ENCODE results near the gene GYS1.

DNA sequence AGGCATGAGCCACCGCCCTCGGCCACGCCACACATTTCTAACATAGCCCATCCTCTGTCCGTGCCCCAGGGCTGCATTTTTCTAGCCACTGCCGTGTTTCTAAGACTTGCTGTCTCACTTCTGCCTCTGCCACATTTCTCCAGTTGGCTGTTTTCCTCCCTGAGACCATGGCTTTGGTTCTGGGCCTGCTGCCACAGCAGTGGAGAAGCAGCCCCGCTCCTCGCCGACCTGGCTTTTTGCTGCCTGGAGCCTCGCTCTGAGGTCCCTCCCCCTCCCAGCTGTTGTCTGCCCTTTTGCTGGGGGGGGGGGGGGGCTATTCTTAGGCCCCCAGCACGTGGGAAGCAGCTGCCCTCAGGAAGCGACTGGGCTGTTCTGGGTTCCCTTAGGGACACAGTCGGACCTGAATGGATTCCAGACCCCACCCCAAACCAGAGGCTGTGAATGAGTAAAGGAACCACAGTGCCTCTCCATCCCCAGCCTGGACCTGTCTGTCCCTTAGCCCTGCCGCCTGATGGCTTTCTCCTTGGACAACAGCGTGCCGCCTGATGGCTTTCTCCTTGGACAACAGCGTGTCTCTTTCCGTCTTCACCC lies 3.3 kb downstream of the GYS1 start:
- TF ChIP-seq, protein P1, sequence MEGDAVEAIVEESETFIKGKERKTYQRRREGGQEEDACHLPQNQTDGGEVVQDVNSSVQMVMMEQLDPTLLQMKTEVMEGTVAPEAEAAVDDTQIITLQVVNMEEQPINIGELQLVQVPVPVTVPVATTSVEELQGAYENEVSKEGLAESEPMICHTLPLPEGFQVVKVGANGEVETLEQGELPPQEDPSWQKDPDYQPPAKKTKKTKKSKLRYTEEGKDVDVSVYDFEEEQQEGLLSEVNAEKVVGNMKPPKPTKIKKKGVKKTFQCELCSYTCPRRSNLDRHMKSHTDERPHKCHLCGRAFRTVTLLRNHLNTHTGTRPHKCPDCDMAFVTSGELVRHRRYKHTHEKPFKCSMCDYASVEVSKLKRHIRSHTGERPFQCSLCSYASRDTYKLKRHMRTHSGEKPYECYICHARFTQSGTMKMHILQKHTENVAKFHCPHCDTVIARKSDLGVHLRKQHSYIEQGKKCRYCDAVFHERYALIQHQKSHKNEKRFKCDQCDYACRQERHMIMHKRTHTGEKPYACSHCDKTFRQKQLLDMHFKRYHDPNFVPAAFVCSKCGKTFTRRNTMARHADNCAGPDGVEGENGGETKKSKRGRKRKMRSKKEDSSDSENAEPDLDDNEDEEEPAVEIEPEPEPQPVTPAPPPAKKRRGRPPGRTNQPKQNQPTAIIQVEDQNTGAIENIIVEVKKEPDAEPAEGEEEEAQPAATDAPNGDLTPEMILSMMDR (IDR thresholded peaks at IDR 0.05; ENCODE audit: insufficient read depth, low read length, poor library complexity, severe bottlenecking) = no peak
- TF ChIP-seq EZH2phosphoT487 (conservative IDR thresholded peaks at IDR 0.05; ENCODE audit: low read length) = no peak

Data from SU-DHL-6 (cell line).